GM11168 (cell line): ENCODE measurements around the gene IFI35.
"Not testable (repeated sequence)": the region's sequence is repeated elsewhere in the genome, so short reads cannot be mapped to it uniquely, and the experiment has no call there.

Experiments used
- in situ Hi-C: fragments of 300-500 bp; cut with MboI; formaldehyde crosslinking; loops from one replicate; pipeline ENCODE4 v1.12.0; 2022; ENCODE audit warnings: low sequenced_read_pairs; ENCODE audit not compliant: unreplicated experiment

The IFI35 gene

DNA sequence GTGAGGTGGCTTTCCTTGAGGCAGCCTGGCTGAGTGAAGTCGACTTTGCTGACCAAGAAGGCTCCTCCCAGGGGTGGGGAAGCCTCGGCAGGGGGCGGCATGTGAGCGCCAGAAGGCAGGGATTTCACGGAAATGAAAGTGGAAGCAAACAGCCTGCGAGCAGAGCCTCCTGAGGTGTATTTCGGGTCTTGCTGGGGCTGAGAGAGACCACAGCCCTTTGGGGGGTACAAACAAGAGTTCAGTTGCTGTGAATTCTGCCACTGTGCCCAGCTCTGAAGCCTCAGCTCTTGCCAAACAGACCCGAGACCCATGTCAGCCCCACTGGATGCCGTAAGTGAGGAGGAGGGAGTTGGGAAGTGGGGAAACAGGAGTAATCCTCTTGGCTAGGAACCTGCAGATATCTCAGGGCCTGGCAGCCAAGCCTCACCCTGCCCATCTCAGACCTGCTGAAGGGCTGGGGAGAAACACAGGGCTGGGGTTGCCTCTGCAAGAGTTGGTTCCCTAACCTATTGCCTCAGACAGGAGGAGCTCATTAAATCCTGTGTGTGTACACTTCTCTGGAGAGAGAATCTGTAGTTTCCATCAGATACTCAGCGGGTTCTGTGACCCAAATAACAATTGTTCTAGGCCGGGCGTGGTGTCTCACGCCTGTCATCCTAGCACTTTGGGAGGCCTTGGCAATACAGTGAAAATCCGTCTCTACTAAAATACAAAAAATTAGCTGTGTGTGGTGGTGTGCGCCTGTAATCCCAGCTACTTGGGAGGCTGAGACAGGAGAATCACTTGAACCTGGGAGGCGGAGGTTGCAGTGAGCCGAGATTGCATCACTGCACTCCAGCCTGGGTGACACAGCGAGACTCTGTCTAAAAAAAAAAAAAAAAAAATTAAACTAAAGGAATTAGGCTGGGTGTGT, at the start of gene IFI35:
Gene IFI35, plus strand, starts transcription at position 146 of the 913 bp plus-strand sequence. Its CDS starts 164 bp downstream, at position 310.
- in situ Hi-C loops: no loop called here

GRCh38 chr17:42964161-42964932, 42.2 kb upstream of the IFI35 start, which contains the start of gene AARSD1:
TSS of gene AARSD1 (minus strand) at chr17:42964454. CDS start at chr17:42964440, 14 bp downstream.
- in situ Hi-C loops: no loop called here

DNA sequence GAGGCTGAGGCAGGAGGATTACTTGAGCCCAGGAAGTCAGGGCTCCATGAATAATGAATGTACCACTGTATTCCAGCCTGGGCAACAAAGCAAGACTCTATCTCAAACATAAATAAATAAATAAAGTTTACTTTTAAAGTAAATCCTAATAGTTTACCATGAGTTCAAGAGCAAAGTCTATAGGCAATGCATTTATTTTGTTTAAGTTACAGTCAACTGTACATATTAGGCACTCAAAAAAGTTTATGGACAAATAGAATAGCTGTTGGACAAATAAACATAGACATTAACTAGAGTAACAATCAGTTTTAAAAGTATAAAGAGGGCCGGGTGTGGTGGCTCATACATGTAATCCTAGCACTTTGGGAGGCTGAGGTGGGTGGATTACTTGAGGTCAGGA, 38.7 kb upstream of the IFI35 start:
- in situ Hi-C loops: no loop called here

- in situ Hi-C loops: no loop called here
Measured at GRCh38 chr17:42969001-42969581, 37.5 kb upstream of the IFI35 start.

- in situ Hi-C loops: no loop called here
Measured at GRCh38 chr17:42971589-42971988, 35.0 kb upstream of the IFI35 start.

GRCh38 chr17:42973323-42973722, 33.3 kb upstream of the IFI35 start:
- in situ Hi-C loops: not testable (repeated sequence)

- in situ Hi-C loops: no loop called here
Measured at GRCh38 chr17:42975265-42975664, 31.3 kb upstream of the IFI35 start.

- in situ Hi-C loops: not testable (repeated sequence)
Measured at GRCh38 chr17:42975701-42976100, 30.9 kb upstream of the IFI35 start.

GRCh38 chr17:42979511-42980273, 26.9 kb upstream of the IFI35 start, which contains the start of gene PTGES3L:
TSS of gene PTGES3L (minus strand) at chr17:42980080. CDS start at chr17:42980053, 27 bp downstream.
- in situ Hi-C loops: no loop called here

GRCh38 chr17:42980274-42980765, 26.3 kb upstream of the IFI35 start, which contains the start of gene RUNDC1:
TSS of gene RUNDC1 (plus strand) at chr17:42980565. CDS start at chr17:42980577, 12 bp downstream.
- in situ Hi-C loops: no loop called here

GRCh38 chr17:42980766-42981397, 25.7 kb upstream of the IFI35 start:
- in situ Hi-C loops: no loop called here

- in situ Hi-C loops: no loop called here
Measured at GRCh38 chr17:42982266-42982665, 24.3 kb upstream of the IFI35 start.

DNA sequence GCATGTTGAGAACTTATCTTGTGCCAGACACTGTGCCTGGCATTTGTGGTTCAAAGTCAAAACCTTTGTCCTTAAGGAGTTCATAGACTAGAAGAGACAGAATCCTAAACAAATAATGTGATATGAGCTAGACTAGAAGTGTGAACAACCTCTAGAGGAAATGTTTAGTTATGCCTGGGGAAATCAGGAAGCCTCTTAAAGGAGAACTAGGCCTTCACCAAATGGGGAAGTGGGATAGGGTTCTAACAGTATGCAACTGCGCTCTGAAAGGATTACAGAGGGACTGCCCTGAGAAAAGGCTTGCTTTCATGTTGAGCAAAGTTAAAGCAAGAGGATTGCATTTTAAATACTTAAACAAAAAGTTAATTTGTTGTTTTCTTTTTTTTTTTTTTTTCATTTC, 21.4 kb upstream of the IFI35 start:
- in situ Hi-C loops: no loop called here

DNA sequence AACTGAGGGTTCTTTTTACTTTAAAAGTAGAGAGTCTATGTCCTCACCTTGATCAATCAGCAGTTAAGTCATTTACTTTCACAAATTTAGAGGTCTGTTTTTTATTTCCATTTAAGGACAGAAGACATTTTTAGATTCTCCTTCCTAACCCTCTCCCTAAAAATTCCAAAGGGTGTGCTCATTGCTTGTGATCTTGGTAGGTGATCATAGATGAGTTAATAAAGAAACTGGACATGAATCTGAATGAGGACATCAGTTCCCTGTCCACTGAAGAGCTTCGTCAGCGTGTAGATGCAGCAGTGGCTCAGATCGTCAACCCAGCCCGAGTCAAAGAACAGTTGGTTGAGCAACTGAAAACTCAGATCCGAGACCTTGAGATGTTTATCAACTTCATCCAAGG, 17.4 kb upstream of the IFI35 start:
- in situ Hi-C loops: no loop called here

- in situ Hi-C loops: no loop called here
Measured at GRCh38 chr17:42989726-42990652, 16.6 kb upstream of the IFI35 start.

- in situ Hi-C loops: no loop called here
Measured at GRCh38 chr17:42991471-42991870, 15.1 kb upstream of the IFI35 start.

- in situ Hi-C loops: no loop called here
Measured at GRCh38 chr17:42992872-42993271, 13.7 kb upstream of the IFI35 start.

GRCh38 chr17:42993913-42994312, 12.7 kb upstream of the IFI35 start:
- in situ Hi-C loops: not testable (repeated sequence)
